ENCODE data around the gene IL1R2.

The IL1R2 gene

DNA sequence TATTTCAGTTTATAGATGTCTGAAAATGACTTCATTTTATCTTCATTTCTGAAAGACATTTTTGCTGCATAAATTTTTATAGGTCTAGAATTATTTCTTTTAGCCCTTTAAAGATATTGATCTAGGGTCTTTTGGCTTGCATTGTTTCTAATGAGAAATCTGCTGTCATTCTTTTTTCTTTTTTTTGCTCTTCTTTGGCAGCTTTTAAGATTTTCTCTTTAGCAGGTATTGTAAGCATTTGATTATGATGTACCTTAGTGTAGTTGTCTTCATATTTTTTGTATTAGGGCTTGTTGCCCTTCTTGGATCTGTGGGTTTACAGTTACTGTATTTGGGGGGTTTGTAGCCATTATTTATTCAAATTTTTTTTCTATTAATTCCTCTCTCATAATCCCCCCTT, 84.8 kb downstream of the IL1R2 start:
- DNase-seq (ENCODE audit: low read depth in 1 of 2, low spot score in 1 of 2) = no peak
- TF ChIP-seq SPI1 (IDR thresholded peaks at IDR 0.05; ENCODE audit: borderline replicate concordance, low read depth) (no peak), GABPA (IDR thresholded peaks at IDR 0.05; ENCODE audit: low read depth) (no peak), POLR2AphosphoS5 (IDR thresholded peaks at IDR 0.05; ENCODE audit: low read depth) (no peak), CTCF (IDR thresholded peaks at IDR 0.05; ENCODE audit: insufficient read depth, low read length) (no peak), REST (IDR thresholded peaks at IDR 0.05; ENCODE audit: insufficient replicate concordance, low read depth) (no peak)
- H3K27ac ChIP-seq (replicated peaks) = no peak overlapping the region
- H3K4me3 ChIP-seq (replicated peaks; ENCODE audit: insufficient read depth, low read length) = no peak overlapping the region
- no peaks in the 10 kb centered on the region for H3K27me3 ChIP-seq (ENCODE audit: insufficient read depth, poor library complexity, severe bottlenecking)

Data from HL-60 (cell line).